HG03432 (cell line): ENCODE data around the gene HOATZ.

Source experiments
- ATAC-seq: cut with Tn5 transposase; IDR thresholded peaks from one replicate; pipeline ENCODE4 v1.9.1; 2021; ENCODE audit warnings: mild to moderate bottlenecking, moderate library complexity; ENCODE audit not compliant: unreplicated experiment

Gene HOATZ

DNA sequence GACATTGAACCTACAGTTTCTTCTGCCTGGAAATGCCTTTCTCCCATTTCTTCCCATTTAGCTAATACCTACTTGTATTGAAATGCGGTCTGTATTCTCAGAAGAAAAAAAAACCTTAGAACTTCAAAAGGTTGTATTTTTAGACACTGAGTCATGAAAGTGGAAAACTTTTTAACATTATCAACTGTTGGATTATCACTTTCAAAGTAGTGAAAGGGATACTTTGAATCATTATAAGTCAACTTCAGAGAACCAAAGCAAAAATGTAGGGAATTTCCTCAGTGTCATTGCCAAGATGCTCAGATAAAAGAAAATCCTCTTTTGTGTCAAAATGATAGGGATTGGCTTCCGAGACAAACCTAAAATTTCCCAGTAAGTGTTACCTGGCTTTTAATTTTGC is 6.6 kb downstream of the HOATZ start:
- ATAC-seq, result no peak

DNA sequence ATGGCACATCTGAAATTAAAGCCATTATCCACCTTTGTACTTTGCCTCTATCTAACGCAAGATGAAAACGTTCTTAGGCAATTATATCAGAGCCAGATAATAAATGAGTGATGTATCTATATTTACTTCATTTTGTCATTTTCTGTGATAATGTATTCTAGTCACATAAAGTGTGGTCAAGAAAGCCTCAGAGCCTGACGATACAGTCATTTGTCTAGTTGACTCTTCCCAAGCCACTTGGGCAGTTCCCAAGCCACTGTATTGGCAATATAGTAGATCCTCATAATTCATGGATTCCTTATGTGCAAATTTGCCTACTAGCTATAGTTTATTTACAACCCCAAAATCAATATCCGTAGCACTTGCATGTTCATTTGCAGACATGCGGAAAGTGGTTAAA is 7.8 kb downstream of the HOATZ start:
- no peak for ATAC-seq

- no peak for ATAC-seq
These were observed 8.8 kb downstream of the HOATZ start for GRCh38 chr11:111523343-111523742.

GRCh38 chr11:111524056-111524455 is 9.5 kb downstream of the HOATZ start:
- no peak for ATAC-seq

GRCh38 chr11:111525456-111525855 is 10.9 kb downstream of the HOATZ start:
- ATAC-seq, result no peak

DNA sequence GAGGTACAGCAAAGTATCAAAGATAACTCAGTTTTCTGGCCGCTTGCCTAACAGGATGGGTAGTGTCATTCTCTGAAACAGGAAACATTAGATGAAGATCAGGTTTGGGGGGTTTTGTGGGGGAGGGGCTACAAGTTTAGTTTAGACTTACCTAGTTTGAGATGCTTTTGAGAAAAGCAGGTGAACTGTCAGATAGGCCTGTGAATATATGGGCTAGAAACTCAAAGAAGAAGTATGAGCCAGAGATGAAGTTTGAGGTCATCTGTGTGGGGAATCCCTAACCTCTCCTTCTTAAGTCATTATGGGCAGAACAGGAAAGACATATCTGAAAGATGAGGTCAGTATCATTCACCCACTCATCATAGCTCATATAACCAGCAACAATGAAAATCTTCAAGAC is 11.9 kb downstream of the HOATZ start:
- ATAC-seq, result peak; percentile 80

- ATAC-seq, result no peak
These were observed 12.7 kb downstream of the HOATZ start for GRCh38 chr11:111527279-111527678.

- no peak for ATAC-seq
These were observed 14.0 kb downstream of the HOATZ start for GRCh38 chr11:111528557-111528956.

GRCh38 chr11:111530091-111530490 is 15.5 kb downstream of the HOATZ start:
- no peak for ATAC-seq

GRCh38 chr11:111531136-111531535 is 16.6 kb downstream of the HOATZ start:
- ATAC-seq, result no peak

DNA sequence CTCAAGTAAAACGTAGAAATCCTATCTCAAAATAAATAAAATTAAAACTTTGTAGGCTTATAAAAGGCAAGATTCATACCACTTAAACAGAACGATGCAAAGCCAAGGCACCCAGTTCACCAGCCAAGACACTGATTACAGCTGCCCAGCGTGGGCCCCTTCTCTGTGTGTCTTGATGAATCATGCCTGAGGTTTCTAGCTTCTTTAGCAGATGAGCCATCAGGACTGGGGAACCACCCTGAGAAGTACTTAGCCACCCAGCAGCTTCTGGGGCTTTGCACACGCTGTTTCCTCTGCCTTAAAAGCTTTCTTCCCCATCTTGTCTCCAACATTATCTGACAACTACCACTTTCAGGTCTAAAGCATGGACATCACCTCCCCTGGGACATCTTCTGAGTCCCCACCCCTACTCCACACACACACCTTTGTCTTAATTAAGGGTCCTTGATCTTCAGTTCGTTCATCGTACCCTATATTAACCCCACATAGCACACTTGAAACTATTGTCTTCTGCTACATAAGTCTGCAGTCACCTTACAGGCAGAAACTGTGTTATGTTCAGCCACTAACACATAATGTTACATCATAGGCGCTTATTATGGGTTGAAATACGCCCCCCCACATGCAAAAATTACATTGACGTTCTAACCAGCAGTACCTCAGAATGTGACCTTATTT is 17.2 kb downstream of the HOATZ start:
- peak; percentile 96 for ATAC-seq

DNA sequence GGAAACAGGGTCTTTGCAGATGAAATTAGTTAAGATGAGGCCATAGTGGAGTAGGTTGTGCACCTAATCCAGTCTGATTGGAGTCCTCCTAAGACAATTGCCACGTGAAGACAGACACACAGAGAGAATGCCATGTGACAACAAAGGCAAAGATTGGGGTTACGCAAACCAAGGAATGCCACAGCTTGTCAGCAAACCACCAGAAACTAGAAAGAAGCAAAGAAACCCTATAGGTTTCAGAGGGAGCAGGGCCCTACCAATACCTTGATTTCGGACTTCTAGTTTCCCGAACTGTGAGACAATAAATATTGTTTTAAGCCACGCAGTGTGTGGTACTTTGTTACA is 17.8 kb downstream of the HOATZ start:
- no peak for ATAC-seq

GRCh38 chr11:111535281-111535680 is 20.7 kb downstream of the HOATZ start:
- no peak for ATAC-seq

- ATAC-seq, result no peak
These were observed 22.8 kb downstream of the HOATZ start for GRCh38 chr11:111537336-111537860.

- ATAC-seq, result peak; percentile 53
These were observed 24.0 kb downstream of the HOATZ start for GRCh38 chr11:111538407-111539114.

DNA sequence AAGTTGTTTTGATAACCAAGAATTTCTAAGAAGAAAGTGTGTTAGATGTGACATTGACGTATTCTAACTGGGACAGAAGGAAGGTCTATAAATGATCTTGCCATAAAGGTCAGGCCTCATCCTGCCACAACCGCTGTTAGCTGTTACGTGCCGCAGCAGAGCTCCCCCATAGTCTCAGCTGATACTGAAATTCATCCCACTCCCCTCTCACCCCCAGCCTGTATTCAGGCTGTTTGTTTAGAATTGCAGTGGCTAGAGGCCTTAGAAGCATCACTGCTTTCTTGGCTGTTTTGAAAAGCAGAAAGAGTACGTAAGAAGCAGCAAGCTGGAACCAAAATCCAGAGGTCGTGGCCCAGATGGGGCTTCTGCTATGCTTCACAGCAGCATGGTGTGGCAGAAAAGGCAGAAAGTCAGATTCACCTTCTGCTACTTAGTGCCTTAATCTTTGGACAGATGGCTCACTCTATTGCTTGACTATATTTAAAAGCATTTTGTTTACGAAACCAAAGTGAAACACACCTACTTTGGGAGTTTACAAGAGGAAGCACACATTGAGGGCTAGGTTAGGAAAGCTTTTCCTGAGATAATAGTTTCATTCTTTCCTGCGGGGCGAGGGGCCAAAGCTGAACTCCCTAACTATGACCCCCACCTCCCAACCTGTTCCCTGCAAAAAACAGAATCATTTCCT is 25.0 kb downstream of the HOATZ start:
- no peak for ATAC-seq

- ATAC-seq, result no peak
These were observed 25.7 kb downstream of the HOATZ start, which contains the start of gene LAYN for GRCh38 chr11:111540114-111540936. Gene LAYN, plus strand, starts transcription at chr11:111540720. Its CDS starts 124 bp downstream, at chr11:111540844.

DNA sequence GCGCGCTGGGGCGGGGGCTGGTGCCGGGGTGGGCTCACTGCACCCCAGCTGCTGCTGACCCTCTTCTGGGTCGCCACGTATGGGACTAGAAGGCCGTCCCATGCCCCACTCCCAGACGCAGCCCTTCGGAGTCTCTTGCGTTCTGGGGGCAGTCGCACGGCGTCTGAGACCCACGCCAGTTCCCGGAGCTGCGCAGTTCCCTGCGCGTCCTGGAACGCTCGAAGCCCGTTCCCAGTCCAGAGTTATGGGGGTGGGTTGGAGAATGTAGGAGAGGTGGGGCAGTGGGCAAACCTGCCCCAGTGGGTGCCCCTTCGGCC is 26.3 kb downstream of the HOATZ start:
- no peak for ATAC-seq

- no peak for ATAC-seq
These were observed 26.9 kb downstream of the HOATZ start for GRCh38 chr11:111541254-111542061.

- ATAC-seq, result no peak
These were observed 28.2 kb downstream of the HOATZ start for GRCh38 chr11:111542606-111543275.
